Measurements from ENCODE around the gene MEX3D.

The MEX3D gene

GRCh38 chr19:1568320-1569019, at the start of gene MEX3D:
Gene MEX3D, minus strand, starts transcription at chr19:1568325. Its CDS starts 267 bp downstream, at chr19:1568058.
- peak; percentile 71 for DNase-seq (ENCODE audit: low read depth)

GRCh38 chr19:1616875-1617274, 48.8 kb upstream of the MEX3D start:
- DNase-seq (ENCODE audit: low read depth), result no peak

- DNase-seq (ENCODE audit: low read depth), result no peak
These were observed 48.3 kb upstream of the MEX3D start for GRCh38 chr19:1616396-1616795.

GRCh38 chr19:1615156-1615765, 47.1 kb upstream of the MEX3D start:
- no peak for DNase-seq (ENCODE audit: low read depth)

- DNase-seq (ENCODE audit: low read depth), result no peak
These were observed 45.9 kb upstream of the MEX3D start for GRCh38 chr19:1613808-1614570.

GRCh38 chr19:1613146-1613545, 45.0 kb upstream of the MEX3D start:
- DNase-seq (ENCODE audit: low read depth), result no peak

GRCh38 chr19:1612114-1613086, 44.3 kb upstream of the MEX3D start:
- no peak for DNase-seq (ENCODE audit: low read depth)

- DNase-seq (ENCODE audit: low read depth), result no peak
These were observed 43.2 kb upstream of the MEX3D start for GRCh38 chr19:1611353-1611752.

- no peak for DNase-seq (ENCODE audit: low read depth)
These were observed 42.5 kb upstream of the MEX3D start for GRCh38 chr19:1610579-1610978.

GRCh38 chr19:1609680-1610474, 41.8 kb upstream of the MEX3D start:
- no peak for DNase-seq (ENCODE audit: low read depth)

GRCh38 chr19:1609103-1609396, 40.9 kb upstream of the MEX3D start:
- no peak for DNase-seq (ENCODE audit: low read depth)

- DNase-seq (ENCODE audit: low read depth), result peak; percentile 27
These were observed 40.4 kb upstream of the MEX3D start for GRCh38 chr19:1608359-1609102.

GRCh38 chr19:1606138-1606651, 38.1 kb upstream of the MEX3D start:
- DNase-seq (ENCODE audit: low read depth), result no peak

- DNase-seq (ENCODE audit: low read depth), result peak; percentile 90
These were observed 37.4 kb upstream of the MEX3D start, which contains the start of gene UQCR11 for GRCh38 chr19:1605236-1606137. Gene UQCR11, minus strand, starts transcription at chr19:1605462. Its CDS starts 53 bp downstream, at chr19:1605409.

- DNase-seq (ENCODE audit: low read depth), result no peak
These were observed 34.1 kb upstream of the MEX3D start for GRCh38 chr19:1602091-1602707.

- no peak for DNase-seq (ENCODE audit: low read depth)
These were observed 33.5 kb upstream of the MEX3D start for GRCh38 chr19:1601613-1602064.

GRCh38 chr19:1599460-1599846, 31.3 kb upstream of the MEX3D start:
- DNase-seq (ENCODE audit: low read depth), result no peak

- DNase-seq (ENCODE audit: low read depth), result no peak
These were observed 30.8 kb upstream of the MEX3D start for GRCh38 chr19:1598777-1599459.

Measured in activated T-cell treated with anti-CD3 and anti-CD28 coated beads for 24 hours (primary cell).